Brain pericyte (primary cell): Measurements from ENCODE around the gene SAMD11.

Experiments used
- DNase-seq: peaks from one replicate; pipeline ENCODE4 v3.0.0-alpha.2; 2012; ENCODE audit warnings: low read depth, low spot score

The SAMD11 gene

DNA sequence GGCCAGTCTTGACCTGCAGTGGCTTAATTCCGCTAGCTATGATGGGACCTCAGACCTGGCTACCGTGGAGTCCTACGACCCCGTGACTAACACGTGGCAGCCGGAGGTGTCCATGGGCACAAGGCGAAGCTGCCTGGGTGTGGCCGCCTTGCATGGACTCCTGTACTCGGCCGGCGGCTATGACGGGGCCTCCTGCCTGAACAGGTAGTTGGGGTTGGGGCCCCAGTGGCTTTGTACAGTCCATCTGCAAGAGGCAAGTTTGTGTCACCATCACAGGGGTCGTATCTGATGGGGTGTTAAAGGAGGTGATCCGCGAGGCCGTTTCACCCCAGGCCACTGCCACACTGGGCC is 39.6 kb downstream of the SAMD11 start:
- no peak for DNase-seq

DNA sequence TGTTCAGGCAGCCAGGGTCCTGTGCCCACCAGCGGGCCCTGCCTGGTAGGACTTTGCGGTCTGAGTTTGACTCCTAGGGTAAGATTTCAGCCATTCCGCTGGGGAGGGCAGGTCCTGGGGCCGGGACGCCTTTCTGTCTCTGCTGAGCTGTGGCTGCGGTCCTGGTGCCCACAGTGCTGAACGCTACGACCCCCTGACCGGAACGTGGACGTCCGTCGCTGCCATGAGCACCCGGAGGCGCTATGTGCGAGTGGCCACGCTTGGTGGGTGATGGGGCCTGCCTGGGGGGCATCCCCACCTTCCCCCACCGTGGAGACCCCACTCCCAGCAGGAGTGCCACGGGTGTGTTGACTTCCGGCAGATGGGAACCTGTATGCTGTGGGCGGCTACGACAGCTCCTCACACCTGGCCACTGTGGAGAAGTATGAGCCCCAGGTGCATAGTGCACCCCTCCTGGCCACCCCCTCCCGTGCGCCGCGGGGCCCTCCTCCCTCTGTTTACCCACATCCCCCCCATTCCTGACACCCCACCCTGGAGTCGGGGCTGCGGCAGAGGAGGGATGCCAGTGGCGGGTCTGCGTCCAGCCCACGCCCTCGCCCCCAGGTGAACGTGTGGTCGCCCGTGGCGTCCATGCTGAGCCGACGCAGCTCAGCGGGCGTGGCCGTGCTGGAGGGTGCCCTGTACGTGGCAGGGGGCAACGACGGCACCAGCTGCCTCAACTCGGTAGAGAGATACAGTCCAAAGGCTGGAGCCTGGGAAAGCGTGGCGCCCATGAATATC is 40.2 kb downstream of the SAMD11 start:
- no peak for DNase-seq

DNA sequence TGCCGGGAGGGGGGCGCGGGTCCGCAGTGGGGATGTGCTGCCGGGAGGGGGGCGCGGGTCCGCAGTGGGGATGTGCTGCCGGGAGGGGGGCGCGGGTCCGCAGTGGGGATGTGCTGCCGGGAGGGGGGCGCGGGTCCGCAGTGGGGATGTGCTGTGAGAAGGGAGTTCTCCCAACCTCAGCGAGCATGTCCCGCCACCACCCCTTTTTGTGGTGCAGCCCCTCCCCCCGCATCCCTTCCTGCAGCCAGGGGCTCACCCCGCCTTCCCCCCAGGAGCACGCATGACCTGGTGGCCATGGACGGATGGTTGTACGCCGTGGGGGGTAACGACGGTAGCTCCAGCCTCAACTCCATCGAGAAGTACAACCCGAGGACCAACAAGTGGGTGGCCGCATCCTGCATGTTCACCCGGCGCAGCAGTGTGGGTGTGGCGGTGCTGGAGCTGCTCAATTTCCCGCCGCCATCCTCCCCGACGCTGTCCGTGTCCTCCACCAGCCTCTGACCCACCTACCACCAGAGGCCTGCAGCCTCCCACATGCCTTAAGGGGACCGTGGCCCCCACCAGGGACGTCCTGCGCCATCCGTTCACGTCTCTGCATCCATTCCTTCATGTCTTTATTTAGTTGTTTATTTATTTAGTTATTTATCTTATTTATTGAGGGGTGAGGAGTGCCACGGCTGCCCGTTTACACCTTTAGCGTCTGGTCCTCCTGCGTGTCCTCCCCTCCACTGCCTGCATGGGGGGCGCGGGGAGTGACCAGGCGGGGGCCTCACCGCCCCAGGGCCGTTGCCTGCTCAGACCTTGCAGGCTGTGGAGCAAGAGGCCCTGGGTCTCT is 41.2 kb downstream of the SAMD11 start:
- no peak for DNase-seq

DNA sequence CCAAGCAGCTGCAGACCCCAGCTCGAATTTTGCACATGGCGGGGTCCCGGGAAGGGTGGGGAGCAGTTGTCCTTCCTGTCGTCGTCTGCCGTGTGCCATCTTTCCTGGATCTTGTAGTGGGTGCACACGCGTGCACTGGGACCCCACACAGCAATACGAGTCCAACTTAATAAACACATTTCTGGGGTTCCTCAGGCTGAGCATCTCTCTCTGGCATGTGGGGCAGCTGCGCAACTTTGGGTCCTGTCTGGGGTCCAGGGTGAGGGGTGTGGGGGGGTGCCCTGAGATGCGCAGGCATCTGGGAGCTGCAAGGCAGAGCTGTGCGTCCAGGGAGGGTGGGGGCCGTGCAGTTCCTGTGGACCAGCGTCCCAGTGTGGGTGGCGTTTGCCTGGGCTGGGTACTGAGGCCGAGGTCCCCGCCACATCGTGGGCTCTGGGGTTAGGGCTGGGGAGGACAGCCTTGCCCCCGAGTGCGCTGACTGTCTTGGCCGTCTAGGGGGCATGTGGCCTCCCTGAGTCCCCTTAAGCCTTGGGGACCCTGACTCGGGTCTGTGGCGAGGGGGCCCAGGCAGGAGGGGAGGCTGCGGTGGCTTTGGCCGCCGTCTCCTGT is 41.9 kb downstream of the SAMD11 start:
- no peak for DNase-seq

DNA sequence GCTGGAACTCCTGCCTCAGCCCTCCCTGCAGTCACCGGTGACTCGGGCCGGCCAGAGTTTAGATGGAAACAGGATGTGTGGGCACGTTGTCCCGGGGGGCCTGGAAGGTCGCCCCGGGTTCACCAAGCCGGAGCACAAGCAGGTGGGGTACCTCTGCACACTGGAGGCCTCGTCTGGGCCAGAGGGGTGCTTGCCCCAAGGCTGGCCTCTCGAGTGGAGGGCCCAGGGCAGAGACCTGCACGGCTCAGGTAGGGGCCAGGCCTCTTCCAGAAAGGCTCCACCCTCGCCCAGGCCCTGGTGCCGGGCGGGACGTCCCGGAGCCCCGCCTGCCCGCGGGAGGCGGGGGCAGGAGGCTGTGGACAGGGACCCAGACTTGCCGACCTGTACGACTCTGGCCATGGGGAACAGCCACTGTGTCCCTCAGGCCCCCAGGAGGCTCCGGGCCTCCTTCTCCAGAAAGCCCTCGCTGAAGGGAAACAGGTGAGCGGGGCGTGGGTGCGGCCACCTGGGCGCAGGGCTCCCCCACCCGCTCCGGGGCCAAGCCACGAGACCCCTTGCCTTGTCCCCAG is 42.5 kb downstream of the SAMD11 start, which contains the start of gene PLEKHN1:
Gene PLEKHN1, plus strand, starts transcription at position 348 of the 569 bp plus-strand sequence. Its CDS starts 50 bp downstream, at position 398.
- no peak for DNase-seq

DNA sequence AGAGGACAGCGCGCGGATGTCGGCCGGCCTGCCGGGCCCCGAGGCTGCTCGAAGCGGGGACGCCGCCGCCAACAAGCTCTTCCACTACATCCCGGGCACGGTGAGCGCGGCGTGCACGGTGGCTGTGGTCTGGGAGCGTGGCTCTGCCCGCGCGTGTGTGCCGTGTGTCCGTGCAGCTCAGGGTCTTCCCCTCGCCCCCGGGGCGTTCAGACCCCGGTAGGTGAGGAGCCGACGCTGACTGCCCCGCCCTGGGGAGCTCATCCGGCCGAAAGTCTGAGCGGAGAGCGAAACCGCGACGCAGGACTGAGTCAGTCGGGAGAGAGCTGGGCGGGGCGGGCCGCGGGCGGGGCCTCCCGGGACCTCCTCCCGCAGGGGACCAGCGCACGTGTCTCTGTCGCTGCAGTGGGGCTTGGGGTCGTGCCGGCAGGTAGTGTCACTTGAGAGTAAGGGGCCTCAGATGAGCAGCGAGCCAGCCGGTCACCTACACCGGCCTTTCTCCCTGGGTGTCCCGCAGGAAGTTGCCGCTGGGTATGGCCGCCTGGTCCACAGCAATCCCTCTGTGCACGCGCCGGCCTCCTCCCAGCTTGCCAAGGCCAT is 43.1 kb downstream of the SAMD11 start:
- no peak for DNase-seq

DNA sequence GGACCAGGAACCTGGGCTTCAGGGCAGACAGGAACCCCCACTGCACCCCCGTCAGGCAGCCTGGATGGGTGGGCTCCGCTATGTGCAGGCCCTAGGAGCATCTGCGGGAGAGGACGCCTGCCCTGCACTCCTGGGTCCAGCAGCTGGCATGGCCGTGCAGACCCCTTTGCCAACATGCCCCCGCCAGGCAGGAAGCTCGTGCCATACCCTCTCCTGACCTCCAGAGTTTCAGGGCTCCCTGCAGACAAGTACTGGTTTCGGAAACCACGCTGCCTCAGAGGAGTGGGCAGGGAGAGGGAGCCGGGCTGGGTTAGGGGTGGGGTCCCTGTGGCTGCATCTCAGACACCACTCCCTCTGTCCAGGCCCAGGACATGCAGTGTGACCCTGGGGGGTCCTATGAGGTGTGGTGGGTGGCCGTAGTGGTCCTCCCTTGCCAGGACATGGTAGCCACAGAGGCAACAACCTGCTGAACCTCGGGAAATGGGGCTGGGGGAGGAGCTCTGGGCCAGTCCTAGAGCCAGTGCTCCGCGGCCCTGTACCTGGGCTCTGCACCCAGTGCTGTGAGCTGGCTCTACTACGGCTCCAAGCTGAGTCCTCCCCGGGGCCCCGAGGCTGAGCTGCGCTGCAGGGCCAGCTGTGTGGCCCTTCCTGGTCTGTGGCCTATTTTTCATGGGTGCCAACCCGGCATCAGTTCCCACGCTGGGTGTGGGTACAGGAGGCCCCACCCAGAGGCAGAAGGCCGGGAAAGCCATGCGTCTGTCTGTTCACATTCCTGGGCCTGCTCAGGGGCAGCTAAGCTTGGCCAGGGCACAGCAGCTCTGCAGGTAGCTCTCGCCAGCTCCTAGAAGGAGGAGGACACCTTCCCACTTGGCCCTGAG is 44.0 kb downstream of the SAMD11 start:
- DNase-seq, result no peak

DNA sequence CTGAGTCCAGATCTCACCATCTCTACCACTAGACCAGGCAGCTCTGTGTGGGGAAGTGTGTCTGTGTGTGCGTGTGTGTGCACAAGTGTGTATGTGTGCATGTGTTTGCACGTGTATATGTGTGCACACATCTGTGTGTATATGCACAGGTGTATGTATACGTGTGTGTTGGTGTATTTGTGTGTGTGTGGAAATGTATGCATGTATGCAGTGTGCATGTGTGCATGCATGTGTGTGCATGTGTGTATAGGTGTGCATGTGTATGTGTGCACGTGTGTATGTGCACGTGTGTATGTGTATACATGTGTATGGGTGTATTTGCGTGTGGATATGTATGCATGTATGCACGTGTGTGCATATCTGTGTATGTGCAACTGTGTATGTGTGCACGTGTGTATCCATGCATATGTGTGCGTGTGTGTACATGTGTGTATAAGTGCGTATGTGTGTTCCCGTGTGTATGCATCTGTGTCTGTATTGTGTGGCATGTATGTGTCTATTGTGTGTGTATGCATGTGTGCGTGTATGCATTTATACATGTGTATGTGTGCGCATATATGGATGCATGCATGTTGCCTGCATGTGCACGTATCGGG is 45.6 kb downstream of the SAMD11 start:
- no peak for DNase-seq

DNA sequence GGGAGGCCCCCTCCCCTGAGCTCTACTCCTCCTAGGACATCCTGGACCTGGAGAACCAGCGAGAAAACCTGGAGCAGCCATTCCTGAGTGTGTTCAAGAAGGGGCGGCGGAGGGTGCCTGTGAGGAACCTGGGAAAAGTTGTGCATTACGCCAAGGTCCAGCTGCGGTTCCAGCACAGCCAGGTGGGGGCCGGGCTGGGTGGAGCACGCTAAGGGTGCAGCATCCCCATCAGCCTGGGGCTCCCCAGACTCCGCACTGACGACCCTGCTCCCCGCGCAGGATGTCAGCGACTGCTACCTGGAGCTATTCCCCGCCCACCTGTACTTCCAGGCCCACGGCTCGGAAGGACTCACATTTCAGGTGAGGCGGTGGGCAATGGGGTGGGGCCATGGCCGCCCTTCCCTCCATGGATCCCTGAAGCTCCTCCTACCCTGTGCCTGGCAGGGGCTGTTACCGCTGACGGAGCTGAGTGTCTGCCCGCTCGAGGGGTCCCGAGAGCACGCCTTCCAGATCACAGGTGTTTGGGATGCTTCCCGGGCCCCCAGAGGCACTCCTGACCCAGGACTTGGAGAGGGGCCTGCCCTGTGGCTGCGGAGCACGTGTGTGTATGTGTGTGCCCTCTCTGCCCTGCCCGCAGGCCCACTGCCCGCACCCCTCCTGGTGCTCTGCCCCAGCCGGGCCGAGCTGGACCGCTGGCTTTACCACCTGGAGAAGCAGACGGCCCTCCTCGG is 46.7 kb downstream of the SAMD11 start:
- no peak for DNase-seq

DNA sequence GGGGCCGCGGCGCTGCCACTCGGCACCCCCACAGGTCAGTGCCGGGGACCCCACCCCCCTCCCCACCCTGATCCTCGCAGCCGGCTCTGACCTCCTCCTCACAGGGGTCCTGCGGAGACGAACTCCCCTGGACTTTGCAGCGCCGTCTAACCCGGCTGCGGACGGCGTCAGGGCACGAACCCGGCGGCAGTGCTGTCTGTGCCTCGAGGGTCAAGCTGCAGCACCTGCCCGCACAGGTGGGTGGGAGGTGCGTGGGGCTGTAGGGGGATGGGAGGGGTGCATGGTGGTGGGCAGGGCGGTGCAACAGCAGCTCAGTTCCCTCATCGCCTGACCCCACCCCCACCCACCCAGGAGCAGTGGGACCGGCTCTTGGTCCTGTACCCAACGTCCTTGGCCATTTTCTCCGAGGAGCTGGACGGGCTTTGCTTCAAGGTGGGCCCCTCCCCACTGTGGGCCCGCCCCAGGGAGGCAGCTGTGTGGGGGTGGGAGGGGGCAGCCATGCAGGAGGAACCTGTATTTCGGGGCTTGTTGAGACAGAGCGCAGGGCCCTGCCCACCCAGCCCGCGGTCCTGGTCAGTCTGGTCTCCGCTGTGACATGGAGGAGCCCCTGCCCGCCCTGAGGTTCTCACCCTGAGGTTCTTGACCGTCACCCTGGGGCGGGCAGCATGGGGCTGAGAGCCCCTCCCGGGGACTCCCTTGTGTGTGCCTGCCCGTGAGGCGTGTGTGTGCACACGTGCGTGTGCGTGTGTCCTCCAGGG is 47.4 kb downstream of the SAMD11 start:
- DNase-seq, result no peak

DNA sequence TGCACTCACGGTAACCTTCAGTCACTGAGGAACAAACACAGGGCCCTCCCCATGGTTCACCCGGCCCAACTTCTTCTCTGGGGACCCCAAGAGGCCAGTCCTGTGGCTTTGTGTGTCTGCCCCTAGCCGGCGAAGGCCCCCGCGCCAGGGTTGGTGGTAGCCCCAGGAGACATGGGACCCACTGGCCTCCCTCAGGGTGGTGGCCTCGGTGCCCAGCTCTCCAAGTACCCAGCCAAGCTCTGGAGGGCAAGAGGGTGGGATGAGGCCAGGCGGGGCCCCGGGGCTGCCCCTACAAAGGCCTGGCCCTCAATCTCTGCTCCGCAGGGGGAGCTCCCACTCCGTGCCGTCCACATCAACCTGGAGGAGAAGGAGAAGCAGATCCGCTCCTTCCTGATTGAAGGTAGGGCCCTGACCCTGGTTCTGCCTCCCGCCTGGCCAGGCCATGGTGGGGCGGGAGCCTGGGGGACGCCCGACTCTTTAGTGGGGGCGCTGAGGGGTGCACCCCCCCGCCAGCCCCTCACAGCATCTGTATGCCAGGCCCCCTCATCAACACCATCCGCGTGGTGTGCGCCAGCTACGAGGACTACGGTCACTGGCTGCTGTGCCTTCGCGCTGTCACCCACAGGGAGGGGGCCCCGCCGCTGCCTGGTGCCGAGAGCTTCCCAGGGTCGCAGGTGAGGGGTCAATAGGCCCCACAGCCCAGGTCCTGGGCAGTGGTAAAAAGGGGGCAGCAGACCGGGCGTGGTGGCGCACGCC is 48.2 kb downstream of the SAMD11 start:
- DNase-seq, result no peak

DNA sequence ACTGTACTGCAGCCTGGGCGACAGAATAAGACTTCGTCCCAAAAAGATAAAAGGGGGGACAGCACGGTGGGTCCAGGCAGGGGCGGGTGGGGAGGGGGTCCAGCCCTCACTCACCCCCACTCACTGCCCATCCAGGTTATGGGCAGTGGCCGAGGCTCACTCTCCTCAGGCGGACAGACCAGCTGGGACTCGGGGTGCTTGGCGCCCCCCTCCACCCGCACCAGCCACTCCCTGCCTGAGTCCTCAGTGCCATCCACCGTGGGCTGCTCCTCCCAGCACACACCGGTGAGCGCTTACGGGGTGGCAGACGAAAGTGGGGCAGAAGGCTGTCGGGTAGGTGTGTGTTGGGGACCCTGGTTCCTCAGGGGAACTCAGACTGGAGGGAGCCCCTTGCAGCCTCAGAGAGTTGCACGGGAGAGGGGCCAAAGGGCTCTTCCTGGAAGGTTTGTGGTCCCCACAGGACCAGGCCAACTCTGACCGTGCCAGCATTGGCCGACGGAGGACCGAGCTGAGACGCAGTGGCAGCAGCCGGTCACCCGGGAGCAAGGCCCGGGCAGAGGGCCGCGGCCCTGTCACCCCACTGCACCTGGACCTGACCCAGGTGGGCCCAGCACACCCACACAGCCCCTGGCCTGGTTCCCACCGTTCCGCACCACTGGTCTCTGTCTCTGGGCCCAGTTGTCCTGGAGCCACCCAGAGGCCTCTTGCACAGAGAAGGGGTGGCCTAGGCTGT is 49.2 kb downstream of the SAMD11 start:
- no peak for DNase-seq

DNA sequence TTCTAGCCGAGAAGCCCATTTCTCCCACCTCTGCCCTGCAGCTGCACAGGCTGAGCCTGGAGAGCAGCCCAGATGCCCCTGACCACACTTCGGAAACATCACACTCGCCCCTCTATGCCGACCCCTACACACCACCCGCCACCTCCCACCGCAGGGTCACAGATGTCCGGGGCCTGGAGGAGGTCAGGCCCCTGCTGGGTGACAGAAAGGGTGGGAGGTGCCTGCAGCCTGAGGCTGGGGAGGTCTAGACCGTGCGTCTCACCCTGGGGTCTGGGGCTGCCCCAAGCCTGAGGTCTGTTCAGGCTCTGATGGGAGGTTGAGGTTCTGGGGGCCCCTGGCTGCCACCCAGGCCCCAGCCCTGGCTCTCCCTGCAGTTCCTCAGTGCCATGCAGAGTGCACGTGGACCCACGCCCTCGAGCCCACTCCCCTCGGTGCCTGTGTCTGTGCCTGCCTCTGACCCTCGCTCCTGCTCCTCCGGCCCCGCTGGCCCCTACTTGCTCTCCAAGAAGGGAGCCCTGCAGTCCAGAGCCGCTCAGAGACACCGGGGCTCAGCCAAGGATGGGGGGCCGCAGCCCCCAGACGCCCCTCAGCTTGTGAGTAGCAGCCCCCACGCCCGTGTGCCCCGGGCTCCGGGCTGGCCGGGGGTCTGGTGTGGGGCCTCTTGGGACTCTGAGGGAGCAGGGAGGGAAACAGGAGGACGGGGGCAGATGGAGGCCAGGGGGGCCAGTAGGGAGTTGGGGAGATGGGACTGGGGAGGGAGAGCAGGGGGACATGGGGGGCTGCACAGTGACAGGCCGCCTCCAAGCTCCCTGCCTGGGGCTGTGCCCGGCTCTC is 50.0 kb downstream of the SAMD11 start:
- DNase-seq, result no peak

DNA sequence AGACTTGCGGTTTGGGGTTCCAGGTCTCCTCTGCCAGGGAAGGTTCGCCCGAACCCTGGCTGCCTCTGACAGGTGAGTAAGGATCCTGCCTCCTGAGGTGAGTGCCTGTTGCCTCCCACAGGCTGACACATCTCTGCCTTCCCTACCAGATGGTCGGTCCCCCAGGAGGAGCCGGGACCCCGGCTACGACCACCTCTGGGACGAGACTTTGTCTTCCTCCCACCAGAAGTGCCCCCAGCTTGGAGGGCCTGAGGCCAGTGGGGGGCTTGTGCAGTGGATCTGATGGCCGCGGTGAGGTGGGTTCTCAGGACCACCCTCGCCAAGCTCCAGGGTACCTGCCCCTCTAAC is 50.5 kb downstream of the SAMD11 start:
- no peak for DNase-seq

DNA sequence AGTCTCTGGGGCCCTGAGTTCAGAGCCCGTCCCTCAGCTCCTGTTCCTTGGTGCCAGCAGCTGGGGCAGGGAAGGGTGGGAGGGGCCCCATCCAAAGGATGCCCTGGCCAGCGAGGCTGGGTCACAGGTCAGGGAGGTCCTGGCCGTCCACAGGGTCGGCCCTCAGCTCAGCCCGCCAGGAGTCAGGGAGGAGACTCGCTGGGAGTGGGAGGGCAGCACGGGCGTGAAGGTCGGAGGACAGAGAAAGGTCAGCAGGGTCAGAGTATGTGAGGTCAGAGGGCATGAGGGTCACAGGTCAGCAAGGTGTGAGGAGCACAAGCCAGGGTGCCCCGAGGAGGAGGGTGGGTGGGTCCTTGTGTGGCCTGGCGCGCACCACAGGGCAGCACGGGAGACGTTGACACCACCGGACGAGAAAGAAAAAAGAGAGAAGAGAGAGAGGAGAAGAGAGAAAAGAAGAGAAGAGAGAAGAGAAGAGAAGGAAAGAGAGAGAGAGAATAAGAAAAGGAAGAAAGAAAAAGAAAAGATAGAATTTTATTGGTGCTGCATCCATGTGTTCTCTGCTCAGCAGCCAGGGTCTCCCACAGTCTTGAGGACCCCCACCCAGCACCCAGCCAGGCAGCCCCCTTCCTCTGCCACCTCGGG is 51.1 kb downstream of the SAMD11 start:
- no peak for DNase-seq

DNA sequence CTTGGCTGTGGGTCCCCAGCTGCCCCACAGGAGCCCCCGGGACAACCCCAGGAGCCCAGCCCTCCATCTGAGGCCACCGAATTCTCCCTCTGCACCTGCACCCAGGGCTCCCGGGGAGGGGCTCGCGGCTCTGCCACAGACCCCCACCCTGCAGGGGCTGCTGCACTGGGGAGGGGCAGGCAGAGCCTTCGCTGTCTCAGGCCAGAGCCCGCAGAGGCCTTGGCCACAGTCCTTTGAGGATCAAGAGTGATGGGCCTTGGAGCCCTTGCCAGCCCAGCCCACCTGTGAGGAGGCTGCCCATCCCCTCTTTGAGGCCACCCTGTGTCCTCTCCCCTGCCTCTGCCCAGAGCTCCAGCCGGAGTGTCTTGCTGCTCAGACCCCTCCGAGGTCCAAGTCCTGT is 51.6 kb downstream of the SAMD11 start:
- DNase-seq, result no peak
